SK-N-SH (cell line): ENCODE measurements around the gene FTO. TPM values are rescaled to one million over a fixed set of nuclear protein-coding genes. Genes with fewer than 3 reads are reported as not detected.

Experiments used
- CTCF ChIA-PET: fragments of 300-600, 350-600 bp; formaldehyde crosslinking; extraction: SDS; loops from one replicate; lab custom pipeline; 2021; lab: Yijun Ruan, JAX
- POLR2A ChIA-PET: fragments of 350-600 bp; sonication (Branson Sonifier 250); formaldehyde crosslinking; extraction: SDS; loops from one replicate; lab custom pipeline; 2020; ENCODE audit warnings: antibody characterized with exemption, inconsistent platforms; lab: Yijun Ruan, JAX
- DNase-seq: peaks from one replicate; pipeline ENCODE4 v3.0.0; 2012
- H2AFZ ChIP-seq: fragments of 200-600 bp; sonication (generic); 2 replicates; pipeline ENCODE4 v1.8.1; 2016; ENCODE audit warnings: antibody characterized with exemption, mild to moderate bottlenecking, low read depth
- H3F3A ChIP-seq: fragments of 200-600 bp; sonication (generic); replicated peaks from 2 replicates; pipeline ENCODE3; 2016; ENCODE audit warnings: antibody characterized with exemption, mild to moderate bottlenecking; ENCODE audit not compliant: insufficient read depth
- H3K27ac ChIP-seq, 2 experiments: fragments of 200-500 bp in 1 of 2; fragments of 200-600 bp in 1 of 2; sonication (Bioruptor generic) in 1 of 2; sonication (generic), shearing (Covaris generic) in 1 of 2; 2 replicates each; pipeline versions ENCODE4 v1.5.1 to v1.6.1; 2014 to 2016; ENCODE audit warnings: low read depth in 2 of 2, inconsistent platforms in 1 of 2, low read length in 1 of 2, mild to moderate bottlenecking in 1 of 2, mixed read lengths in 1 of 2
- H3K27me3 ChIP-seq: fragments of 200-600 bp; sonication (generic), shearing (Covaris generic); 2 replicates; pipeline ENCODE4 v1.6.1; 2016; ENCODE audit warnings: mixed run types; ENCODE audit not compliant: insufficient read depth
- H3K36me3 ChIP-seq, 2 experiments: fragments of 200-500 bp in 1 of 2; fragments of 200-600 bp in 1 of 2; sonication (Bioruptor generic) in 1 of 2; sonication (generic) in 1 of 2; replicated peaks in 1 of 2; 2 replicates each; pipeline versions ENCODE3 to v1.5.1; 2014 to 2016; ENCODE audit warnings: low read length in 1 of 2, mild to moderate bottlenecking in 1 of 2; ENCODE audit not compliant: insufficient read depth in 2 of 2, control insufficient read depth in 1 of 2
- H3K4me1 ChIP-seq, 2 experiments: fragments of 200-500 bp in 1 of 2; fragments of 200-600 bp in 1 of 2; sonication (Bioruptor generic) in 1 of 2; sonication (generic), shearing (Covaris generic) in 1 of 2; 2 replicates each; pipeline versions ENCODE4 v1.5.1 to v1.6.1; 2014 to 2016; ENCODE audit warnings: low read depth in 1 of 2, low read length in 1 of 2, mixed run types in 1 of 2; ENCODE audit not compliant: insufficient read depth in 2 of 2, control insufficient read depth in 1 of 2
- H3K4me2 ChIP-seq: fragments of 200-600 bp; sonication (generic), shearing (Covaris generic); 2 replicates; pipeline ENCODE4 v1.6.1; 2017; ENCODE audit warnings: mixed run types
- H3K4me3 ChIP-seq, 2 experiments: fragments of 200-500 bp in 1 of 2; fragments of 200-600 bp in 1 of 2; sonication (Bioruptor generic) in 1 of 2; sonication (generic), shearing (Covaris generic) in 1 of 2; 2 replicates each; pipeline versions ENCODE4 v1.5.1 to v1.8.1; 2014 to 2016; ENCODE audit warnings: low read depth in 2 of 2, inconsistent platforms in 1 of 2, low read length in 1 of 2, mild to moderate bottlenecking in 1 of 2, mixed read lengths in 1 of 2, moderate library complexity in 1 of 2
- H3K79me2 ChIP-seq: fragments of 200-600 bp; sonication (generic); 2 replicates; pipeline ENCODE4 v1.8.1; 2017; ENCODE audit warnings: mild to moderate bottlenecking; ENCODE audit not compliant: insufficient read depth
- H3K9ac ChIP-seq: fragments of 200-600 bp; sonication (generic); 2 replicates; pipeline ENCODE4 v1.6.1; 2017; ENCODE audit warnings: mixed run types
- H3K9me2 ChIP-seq: fragments of 200-600 bp; sonication (generic); 2 replicates; pipeline ENCODE4 v1.6.1; 2017; ENCODE audit warnings: mixed run types
- H3K9me3 ChIP-seq: fragments of 200-600 bp; sonication (generic); 2 replicates; pipeline ENCODE4 v1.6.1; 2017; ENCODE audit warnings: mixed run types, mild to moderate bottlenecking, moderate library complexity
- H4K20me1 ChIP-seq: fragments of 200-600 bp; sonication (generic); 2 replicates; pipeline ENCODE4 v1.6.1; 2017; ENCODE audit warnings: mild to moderate bottlenecking, mixed run types; ENCODE audit not compliant: insufficient read depth
- CHD2 ChIP-seq: fragments of 150-350 bp; IDR thresholded peaks from 2 replicates; pipeline ENCODE4 v1.6.1; 2018; ENCODE audit warnings: low read length; ENCODE audit not compliant: partially characterized antibody
- ELF1 ChIP-seq: IDR thresholded peaks from 2 replicates; pipeline ENCODE4 v1.4.0; 2012
- EZH2phosphoT487 ChIP-seq: fragments of 200-600 bp; sonication (generic); IDR thresholded peaks from 2 replicates; pipeline ENCODE4 v1.6.1; 2017; ENCODE audit warnings: low read depth, mixed run types, mild to moderate bottlenecking, antibody characterized with exemption, moderate library complexity, borderline replicate concordance
- FOXJ3 ChIP-seq: sonication (generic); formaldehyde crosslinking; IDR thresholded peaks from 2 replicates; pipeline ENCODE4 v1.5.1; 2020; ENCODE audit warnings: mild to moderate bottlenecking, missing genetic modification reagents
- FOXM1 ChIP-seq: IDR thresholded peaks from 2 replicates; pipeline ENCODE4 v1.4.0; 2012; ENCODE audit warnings: low read depth, mild to moderate bottlenecking
- GABPA ChIP-seq: IDR thresholded peaks from 2 replicates; pipeline ENCODE4 v1.4.0; 2012; ENCODE audit warnings: low read depth, mild to moderate bottlenecking
- JUND ChIP-seq: IDR thresholded peaks from 2 replicates; pipeline ENCODE4 v1.4.0; 2012
- MAX ChIP-seq: IDR thresholded peaks from 2 replicates; pipeline ENCODE4 v1.4.0; 2012; ENCODE audit warnings: low read depth
- MEF2A ChIP-seq: IDR thresholded peaks from 2 replicates; pipeline ENCODE4 v1.4.0; 2012; ENCODE audit warnings: low read depth, borderline replicate concordance
- MXI1 ChIP-seq: IDR thresholded peaks from 2 replicates; pipeline ENCODE4 v1.6.1; 2012; ENCODE audit warnings: mild to moderate bottlenecking, low read depth, low read length, improper control_type of control experiment
- NRF1 ChIP-seq: IDR thresholded peaks from 2 replicates; pipeline ENCODE4 v1.6.1; 2012; ENCODE audit warnings: low read depth, mild to moderate bottlenecking, low read length
- RAD21 ChIP-seq: IDR thresholded peaks from 2 replicates; pipeline ENCODE4 v1.6.1; 2012; ENCODE audit warnings: mild to moderate bottlenecking, low read length
- REST ChIP-seq: IDR thresholded peaks from 2 replicates; pipeline ENCODE4 v1.6.1; 2012; ENCODE audit warnings: mild to moderate bottlenecking, low read depth, low read length, moderate library complexity
- RFX5 ChIP-seq: IDR thresholded peaks from 2 replicates; pipeline ENCODE4 v1.6.1; 2012; ENCODE audit warnings: mild to moderate bottlenecking, improper control_type of control experiment, low read length
- TCF12 ChIP-seq: IDR thresholded peaks from 2 replicates; pipeline ENCODE4 v1.4.0; 2012
- TEAD4 ChIP-seq: IDR thresholded peaks from 2 replicates; pipeline ENCODE4 v1.4.0; 2012; ENCODE audit warnings: mild to moderate bottlenecking, borderline replicate concordance; ENCODE audit not compliant: insufficient read depth
- USF2 ChIP-seq: fragments of 150-350 bp; IDR thresholded peaks from 2 replicates; pipeline ENCODE4 v1.6.1; 2017; ENCODE audit warnings: antibody characterized with exemption, low read length, low read depth, borderline replicate concordance
- ZBTB33 ChIP-seq: IDR thresholded peaks from 2 replicates; pipeline ENCODE4 v1.4.0; 2012; ENCODE audit warnings: low read depth, borderline replicate concordance
- WGBS: methylation state at CpG from one replicate; pipeline ENCODE4 v1.1.6; 2017; ENCODE audit warnings: low lambda C conversion rate; 5-methylcytosine and 5-hydroxymethylcytosine counted together
- polyA plus RNA-seq, 3 experiments: library from polyadenylated mRNA; depleted of rRNA; stranded (reverse); fragments of >200 nt; gene quantifications; 2 replicates each; pipeline ENCODE4 v1.2.3, GENCODE V29; 2012

The FTO gene
- polyA plus RNA-seq, 1 of the 3 experiments (the other 2 are of a cell fraction) = 41.2 TPM

- Histone ChIP-seq H3K9ac (no peak overlapping the region), H3K9me3 (no peaks in the 10 kb centered on the region), H3K9me2 (no peaks in the 10 kb centered on the region), H3K36me3 (no peaks in the 10 kb centered on the region), H3F3A (no peaks in the 10 kb centered on the region), H3K4me3 (no peak overlapping the region), H3K4me2 (no peak overlapping the region), H4K20me1 (no peaks in the 10 kb centered on the region), H3K4me1 (peaks cover 0 to 12% of the 10 kb centered on the region in 2 experiments; a peak in 2 of 4 replicates), H2AFZ (no peak overlapping the region), H3K27ac (no peak overlapping the region), H3K27me3 (no peaks in the 10 kb centered on the region), H3K79me2 (no peaks in the 10 kb centered on the region)
- CTCF ChIA-PET = no interaction called here
- DNase-seq = no peak
- 86% methylated on average over 1 of the region's 2 CpGs for whole genome bisulfite sequencing
- no peak for TF ChIP-seq REST
- POLR2A ChIA-PET = no interaction called here
Observed at GRCh38 chr16:54096607-54097006, 392.7 kb downstream of the FTO start.

- no peaks in the 10 kb centered on the region for H4K20me1 ChIP-seq
- no peak overlapping the region for H3K4me2 ChIP-seq
- no peaks in the 10 kb centered on the region for H3K9me3 ChIP-seq
- peak overlapping the region in 1 of 2 experiments; percentile 54; a peak in 1 of 4 replicates for H3K27ac ChIP-seq
- WGBS = 73% methylated on average over 3 of the region's 3 CpGs
- H3K27me3 ChIP-seq = no peaks in the 10 kb centered on the region
- H3K9ac ChIP-seq = no peak overlapping the region
- H3K79me2 ChIP-seq = no peaks in the 10 kb centered on the region
- ChIA-PET POLR2A (no interaction called here), CTCF (no interaction called here)
- H3K9me2 ChIP-seq = no peaks in the 10 kb centered on the region
- no peaks in the 10 kb centered on the region for H3F3A ChIP-seq
- H3K36me3 ChIP-seq = no peaks in the 10 kb centered on the region
- no peak overlapping the region for H3K4me3 ChIP-seq
- H3K4me1 ChIP-seq = peaks cover 0 to 12% of the 10 kb centered on the region in 2 experiments; a peak in 2 of 4 replicates
- DNase-seq = no peak
- H2AFZ ChIP-seq = no peak overlapping the region
- TF ChIP-seq GABPA (no peak), NRF1 (no peak), MEF2A (no peak), EZH2phosphoT487 (no peak), RFX5 (no peak), CHD2 (no peak), FOXJ3 (CRISPR knock-in tag) (no peak), MAX (no peak), TCF12 (no peak), USF2 (no peak), REST (no peak), ELF1 (no peak), MXI1 (no peak), ZBTB33 (no peak), RAD21 (no peak), FOXM1 (no peak), JUND (no peak), TEAD4 (no peak)
Observed at GRCh38 chr16:54097774-54098173, 393.8 kb downstream of the FTO start.
